ENCODE data around the gene EPHB1. TPM values are rescaled to one million over a fixed set of nuclear protein-coding genes. Genes with fewer than 3 reads are reported as not detected.

The EPHB1 gene
- total RNA-seq, 4 donors from 2014 or later = 2.6 to 5.3 (median 3.1) TPM; not detected in 1

DNA sequence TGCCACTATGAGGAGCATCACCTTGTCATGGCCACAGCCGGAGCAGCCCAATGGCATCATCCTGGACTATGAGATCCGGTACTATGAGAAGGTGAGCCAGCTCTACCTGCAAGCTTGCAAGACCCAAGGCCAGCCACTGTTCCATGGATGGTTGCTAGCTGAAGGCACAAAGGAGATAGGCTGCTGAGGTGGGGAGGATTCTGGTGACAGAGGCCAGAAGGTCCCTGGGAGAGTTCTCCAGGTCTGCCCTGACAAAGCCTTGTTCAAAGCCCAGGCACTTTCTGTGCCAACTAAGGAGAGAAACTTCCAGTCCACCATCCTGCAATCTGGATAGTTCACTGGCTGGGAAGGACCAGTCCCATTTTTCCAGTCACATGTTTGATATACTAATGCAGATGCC, 359.1 kb downstream of the EPHB1 start:
- Histone ChIP-seq H3K4me1 (no peaks in the 10 kb centered on the region), H3K27me3 (no peaks in the 10 kb centered on the region), H3K27ac (no peak overlapping the region), H3K4me3 (no peak overlapping the region), H3K36me3 (no peaks in the 10 kb centered on the region), H3K9me3 (no peaks in the 10 kb centered on the region)
- no peak for DNase-seq
- TF ChIP-seq, protein P1, sequence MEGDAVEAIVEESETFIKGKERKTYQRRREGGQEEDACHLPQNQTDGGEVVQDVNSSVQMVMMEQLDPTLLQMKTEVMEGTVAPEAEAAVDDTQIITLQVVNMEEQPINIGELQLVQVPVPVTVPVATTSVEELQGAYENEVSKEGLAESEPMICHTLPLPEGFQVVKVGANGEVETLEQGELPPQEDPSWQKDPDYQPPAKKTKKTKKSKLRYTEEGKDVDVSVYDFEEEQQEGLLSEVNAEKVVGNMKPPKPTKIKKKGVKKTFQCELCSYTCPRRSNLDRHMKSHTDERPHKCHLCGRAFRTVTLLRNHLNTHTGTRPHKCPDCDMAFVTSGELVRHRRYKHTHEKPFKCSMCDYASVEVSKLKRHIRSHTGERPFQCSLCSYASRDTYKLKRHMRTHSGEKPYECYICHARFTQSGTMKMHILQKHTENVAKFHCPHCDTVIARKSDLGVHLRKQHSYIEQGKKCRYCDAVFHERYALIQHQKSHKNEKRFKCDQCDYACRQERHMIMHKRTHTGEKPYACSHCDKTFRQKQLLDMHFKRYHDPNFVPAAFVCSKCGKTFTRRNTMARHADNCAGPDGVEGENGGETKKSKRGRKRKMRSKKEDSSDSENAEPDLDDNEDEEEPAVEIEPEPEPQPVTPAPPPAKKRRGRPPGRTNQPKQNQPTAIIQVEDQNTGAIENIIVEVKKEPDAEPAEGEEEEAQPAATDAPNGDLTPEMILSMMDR (IDR thresholded peaks at IDR 0.05) = no peak
- TF ChIP-seq POLR2A (IDR thresholded peaks at IDR 0.05) = no peak
- intact Hi-C loops (cut with DNase I; ENCODE audit: low total_unique reads) = no loop called here

DNA sequence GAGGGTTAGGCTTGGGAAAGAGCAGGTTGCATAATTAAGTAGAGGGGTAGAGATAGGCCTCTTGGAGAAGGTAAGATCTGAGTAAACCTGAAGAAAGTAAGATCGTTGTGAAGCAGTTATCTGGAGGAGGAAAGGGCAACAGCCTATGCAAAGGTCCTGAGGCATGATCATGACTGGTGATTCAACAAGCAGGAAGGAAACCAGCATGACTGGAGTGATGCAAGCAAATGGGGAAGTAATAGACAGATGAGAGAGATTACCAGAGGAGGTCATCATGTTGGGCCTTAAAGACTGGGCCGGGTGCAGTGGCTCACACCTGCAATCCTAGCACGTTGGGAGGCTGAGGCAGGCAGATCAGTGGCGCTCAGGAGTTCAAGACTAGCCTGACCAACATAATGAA, 360.2 kb downstream of the EPHB1 start:
- H3K4me1 ChIP-seq = no peaks in the 10 kb centered on the region
- no peak overlapping the region for H3K27ac ChIP-seq
- intact Hi-C loops (cut with DNase I; ENCODE audit: low total_unique reads) = no loop called here
- H3K36me3 ChIP-seq = no peaks in the 10 kb centered on the region
- no peaks in the 10 kb centered on the region for H3K27me3 ChIP-seq
- DNase-seq = no peak
- H3K4me3 ChIP-seq = no peak overlapping the region
- TF ChIP-seq, protein P1 (IDR thresholded peaks at IDR 0.05) = no peak
- TF ChIP-seq POLR2A (IDR thresholded peaks at IDR 0.05) = no peak
- no peaks in the 10 kb centered on the region for H3K9me3 ChIP-seq

DNA sequence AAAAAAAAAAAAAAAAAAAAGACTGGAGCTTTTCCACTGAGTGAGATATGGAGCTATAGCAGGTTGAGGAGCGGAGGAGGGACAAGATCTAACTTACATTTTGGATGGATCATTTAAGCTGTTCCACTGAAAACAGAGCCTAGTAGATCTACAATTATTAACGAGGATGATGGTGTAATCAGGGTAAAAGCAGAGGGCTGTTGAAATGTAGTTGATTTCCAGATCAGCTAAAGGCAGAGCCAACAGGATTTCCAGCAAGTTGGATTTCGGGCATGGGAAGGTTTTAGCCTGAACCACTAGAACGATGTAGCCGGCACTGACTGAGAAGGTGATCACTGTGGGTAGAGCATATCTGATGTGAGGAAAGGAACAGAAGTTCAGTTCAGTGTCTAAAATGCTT, 360.7 kb downstream of the EPHB1 start:
- no peaks in the 10 kb centered on the region for H3K9me3 ChIP-seq
- no peak for TF ChIP-seq POLR2A (IDR thresholded peaks at IDR 0.05)
- TF ChIP-seq, protein P1 (IDR thresholded peaks at IDR 0.05) = no peak
- no peak overlapping the region for H3K27ac ChIP-seq
- H3K27me3 ChIP-seq = no peaks in the 10 kb centered on the region
- no peaks in the 10 kb centered on the region for H3K36me3 ChIP-seq
- DNase-seq = no peak
- intact Hi-C loops (cut with DNase I; ENCODE audit: low total_unique reads) = no loop called here
- H3K4me3 ChIP-seq = no peak overlapping the region
- H3K4me1 ChIP-seq = no peaks in the 10 kb centered on the region

DNA sequence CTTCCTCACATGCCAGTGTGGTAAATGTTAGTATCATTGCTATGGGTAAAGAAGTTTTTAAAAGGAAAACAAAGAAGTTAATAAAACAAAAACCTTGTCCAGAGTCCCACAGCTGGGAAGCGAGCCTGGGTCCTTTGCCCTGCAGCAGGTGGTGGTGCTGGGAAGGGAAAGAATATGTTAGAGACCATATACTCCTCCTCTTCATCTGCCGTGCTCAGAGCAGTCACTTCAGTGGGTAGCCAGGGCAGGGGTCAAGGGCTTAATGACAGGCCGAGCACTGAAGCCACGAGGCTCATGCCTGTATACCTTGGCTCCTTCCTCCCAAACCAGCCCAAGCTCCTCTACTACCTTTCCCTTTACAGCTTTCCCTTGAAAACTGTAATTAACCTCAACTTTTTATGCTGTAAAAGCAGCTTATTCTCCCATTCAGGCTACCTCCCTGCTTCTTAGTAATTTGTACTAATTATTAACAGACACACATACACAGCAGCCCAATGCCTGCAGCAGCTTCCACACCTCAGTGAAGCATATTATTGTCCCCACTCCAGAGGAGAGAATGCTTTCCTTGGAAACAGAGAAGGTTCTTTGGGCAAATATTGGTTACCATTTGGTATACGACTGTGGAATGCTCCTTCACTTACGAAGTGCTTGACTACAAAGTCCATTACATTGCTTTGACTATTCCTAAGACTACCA, 362.1 kb downstream of the EPHB1 start:
- Histone ChIP-seq H3K4me3 (no peak overlapping the region), H3K27me3 (no peaks in the 10 kb centered on the region), H3K9me3 (no peaks in the 10 kb centered on the region), H3K4me1 (no peaks in the 10 kb centered on the region), H3K27ac (no peak overlapping the region), H3K36me3 (no peaks in the 10 kb centered on the region)
- no peak for DNase-seq
- no peak for TF ChIP-seq POLR2A (IDR thresholded peaks at IDR 0.05)
- TF ChIP-seq, protein P1 (IDR thresholded peaks at IDR 0.05) = no peak
- intact Hi-C loops (cut with DNase I; ENCODE audit: low total_unique reads) = no loop called here

DNA sequence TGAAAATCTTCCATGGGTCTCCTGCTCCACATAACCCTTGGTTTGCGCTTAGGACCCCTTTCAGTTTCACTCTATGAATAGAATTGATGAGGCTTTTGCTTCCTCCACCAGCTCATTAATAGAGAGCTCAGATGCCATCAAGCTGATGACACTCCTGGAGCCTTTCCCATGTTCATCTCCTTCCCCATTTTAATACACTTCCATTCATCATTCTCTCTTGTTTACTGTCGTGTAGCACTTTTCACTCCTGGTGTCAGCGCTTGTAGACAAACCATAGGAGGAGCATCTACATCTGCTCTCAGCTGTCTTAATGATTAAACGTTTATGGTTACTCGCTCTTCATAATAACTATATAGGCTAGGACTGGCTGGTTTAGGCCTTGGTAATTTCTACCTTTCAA, 363.5 kb downstream of the EPHB1 start:
- TF ChIP-seq, protein P1 (IDR thresholded peaks at IDR 0.05) = no peak
- no peak for TF ChIP-seq POLR2A (IDR thresholded peaks at IDR 0.05)
- intact Hi-C loops (cut with DNase I; ENCODE audit: low total_unique reads) = no loop called here
- Histone ChIP-seq H3K4me3 (no peak overlapping the region), H3K27ac (no peak overlapping the region), H3K27me3 (no peaks in the 10 kb centered on the region), H3K9me3 (no peaks in the 10 kb centered on the region), H3K36me3 (no peaks in the 10 kb centered on the region), H3K4me1 (no peaks in the 10 kb centered on the region)
- DNase-seq = no peak

Measured in uterus (tissue), 4 donors.